DMS53 treated with DMSO at 0.1 percent for 48 hours (cell line): ENCODE results near the gene OTOA.
"Not testable (repeated sequence)": the region's sequence is repeated elsewhere in the genome, so short reads cannot be mapped to it uniquely, and the experiment has no call there.

ENCODE experiments used
- DNase-seq: peaks from one replicate; lab custom pipeline; 2025; ENCODE audit not compliant: unreplicated experiment; lab: John Stamatoyannopoulos, UW

The OTOA gene

GRCh38 chr16:21673469-21673868, 9.7 kb downstream of the OTOA start:
- no peak for DNase-seq

GRCh38 chr16:21674456-21674855, 10.7 kb downstream of the OTOA start:
- DNase-seq: not testable (repeated sequence)

- DNase-seq: not testable (repeated sequence)
Measured at GRCh38 chr16:21680714-21681113, 16.9 kb downstream of the OTOA start.

GRCh38 chr16:21683184-21683583, 19.4 kb downstream of the OTOA start:
- no peak for DNase-seq

- DNase-seq: no peak
Measured at GRCh38 chr16:21684199-21684598, 20.4 kb downstream of the OTOA start.

- no peak for DNase-seq
Measured at GRCh38 chr16:21685034-21685455, 21.3 kb downstream of the OTOA start.

- DNase-seq: no peak
Measured at GRCh38 chr16:21689107-21689506, 25.3 kb downstream of the OTOA start.

GRCh38 chr16:21690967-21691366, 27.2 kb downstream of the OTOA start:
- DNase-seq: not testable (repeated sequence)

- no peak for DNase-seq
Measured at GRCh38 chr16:21694609-21695008, 30.8 kb downstream of the OTOA start.

- DNase-seq: no peak
Measured at GRCh38 chr16:21697032-21697431, 33.3 kb downstream of the OTOA start.

- no peak for DNase-seq
Measured at GRCh38 chr16:21698169-21699032, 34.6 kb downstream of the OTOA start.

- DNase-seq: no peak
Measured at GRCh38 chr16:21701271-21701670, 37.5 kb downstream of the OTOA start.

- DNase-seq: no peak
Measured at GRCh38 chr16:21702276-21702675, 38.5 kb downstream of the OTOA start.

- DNase-seq: no peak
Measured at GRCh38 chr16:21703156-21703555, 39.4 kb downstream of the OTOA start.

GRCh38 chr16:21703589-21704174, 39.9 kb downstream of the OTOA start:
- DNase-seq: no peak

- no peak for DNase-seq
Measured at GRCh38 chr16:21704266-21704665, 40.5 kb downstream of the OTOA start.

GRCh38 chr16:21704733-21705132, 41.0 kb downstream of the OTOA start:
- DNase-seq: no peak

GRCh38 chr16:21708533-21709115, 44.9 kb downstream of the OTOA start:
- peak; percentile 46 for DNase-seq

GRCh38 chr16:21710938-21711337, 47.2 kb downstream of the OTOA start:
- no peak for DNase-seq

- no peak for DNase-seq
Measured at GRCh38 chr16:21713549-21714368, 50.0 kb downstream of the OTOA start.

GRCh38 chr16:21714369-21714618, 50.5 kb downstream of the OTOA start:
- not testable (repeated sequence) for DNase-seq

GRCh38 chr16:21717608-21718007, 53.8 kb downstream of the OTOA start:
- DNase-seq: no peak
